IPS-NIHi7 (cell line): Measurements from ENCODE around the gene ZBTB7B.
A peak's percentile ranks its signal among the peaks of the same experiment; 100 is the strongest.

Experiments used
- DNase-seq: peaks from one replicate; pipeline ENCODE4 v3.0.0; 2012; ENCODE audit warnings: mixed read lengths; ENCODE audit errors: extremely low spot score

The ZBTB7B gene

GRCh38 chr1:155017041-155017945, 14.7 kb downstream of the ZBTB7B start:
- peak; percentile 87 for DNase-seq

- DNase-seq, result no peak
These were observed 15.3 kb downstream of the ZBTB7B start for GRCh38 chr1:155017946-155018316.

GRCh38 chr1:155018617-155019348, 16.2 kb downstream of the ZBTB7B start:
- DNase-seq, result no peak

- no peak for DNase-seq
These were observed 17.0 kb downstream of the ZBTB7B start for GRCh38 chr1:155019377-155020245.

- DNase-seq, result no peak
These were observed 19.7 kb downstream of the ZBTB7B start for GRCh38 chr1:155022136-155022926.

- DNase-seq, result no peak
These were observed 20.3 kb downstream of the ZBTB7B start for GRCh38 chr1:155022927-155023236.

GRCh38 chr1:155023627-155024026, 21.0 kb downstream of the ZBTB7B start:
- DNase-seq, result no peak

GRCh38 chr1:155024315-155024714, 21.7 kb downstream of the ZBTB7B start:
- no peak for DNase-seq

GRCh38 chr1:155026154-155026553, 23.6 kb downstream of the ZBTB7B start:
- no peak for DNase-seq

- no peak for DNase-seq
These were observed 24.0 kb downstream of the ZBTB7B start for GRCh38 chr1:155026588-155026987.

- DNase-seq, result no peak
These were observed 27.1 kb downstream of the ZBTB7B start for GRCh38 chr1:155029513-155030242.

GRCh38 chr1:155030243-155030795, 27.7 kb downstream of the ZBTB7B start:
- no peak for DNase-seq

- no peak for DNase-seq
These were observed 28.3 kb downstream of the ZBTB7B start for GRCh38 chr1:155030899-155031298.

GRCh38 chr1:155032886-155033285, 30.3 kb downstream of the ZBTB7B start:
- no peak for DNase-seq

- no peak for DNase-seq
These were observed 30.9 kb downstream of the ZBTB7B start, which contains the start of the genes DCST1 and DCST2 for GRCh38 chr1:155033524-155033923. Gene DCST1 (plus strand): TSS chr1:155033824. CDS start chr1:155034037, 213 bp downstream. Gene DCST2 (minus strand): TSS chr1:155033781. CDS start chr1:155033701, 80 bp downstream.

GRCh38 chr1:155034318-155035208, 32.0 kb downstream of the ZBTB7B start:
- DNase-seq, result no peak

GRCh38 chr1:155035936-155036335, 33.3 kb downstream of the ZBTB7B start:
- DNase-seq, result no peak

GRCh38 chr1:155037043-155037442, 34.4 kb downstream of the ZBTB7B start:
- no peak for DNase-seq

- DNase-seq, result no peak
These were observed 35.3 kb downstream of the ZBTB7B start for GRCh38 chr1:155037851-155038441.
